HG03457 (cell line): ENCODE data around the gene FHIT.

Experiments used
- ATAC-seq: cut with Tn5 transposase; IDR thresholded peaks from one replicate; pipeline ENCODE4 v1.9.1; 2021; ENCODE audit warnings: moderate number of reproducible peaks; ENCODE audit not compliant: unreplicated experiment

FHIT gene

DNA sequence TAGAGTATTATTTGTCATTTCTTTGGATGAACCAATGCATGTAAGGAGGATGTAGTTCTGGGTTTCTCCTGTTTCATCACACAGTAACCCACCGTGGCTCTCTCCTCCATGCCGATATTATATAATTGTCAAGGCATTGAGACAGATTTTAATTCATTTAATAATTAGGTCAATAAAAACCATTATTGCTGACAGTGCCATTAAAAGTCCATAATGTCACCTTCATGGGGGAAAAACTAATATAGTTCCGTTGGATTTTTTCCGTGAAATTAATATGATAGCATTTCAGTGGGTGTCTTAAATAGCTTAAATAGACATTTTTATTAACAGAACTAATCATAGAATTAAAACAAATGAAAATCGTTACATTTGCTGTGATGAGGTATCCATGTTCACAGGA, 1453.7 kb downstream of the FHIT start:
- ATAC-seq: no peak

DNA sequence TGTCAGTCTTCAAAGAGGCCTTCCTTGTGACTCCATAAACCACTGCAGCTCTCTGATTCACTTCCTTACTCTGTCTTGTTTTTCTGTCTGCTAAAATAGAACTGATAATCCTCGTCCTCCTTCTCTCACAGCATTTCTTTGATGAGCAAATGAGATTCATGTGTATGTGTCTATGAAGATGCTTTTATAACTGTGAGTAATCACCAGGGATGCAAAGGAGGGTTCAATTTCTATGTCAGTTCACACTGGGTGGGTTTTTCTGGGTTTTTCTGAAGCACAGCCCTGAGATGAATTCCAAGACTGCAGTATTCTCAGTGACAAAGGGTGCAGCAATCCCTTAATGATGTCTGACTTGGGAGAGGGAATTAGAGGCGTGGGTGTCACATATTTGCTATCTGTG, 1454.8 kb downstream of the FHIT start:
- ATAC-seq: no peak

DNA sequence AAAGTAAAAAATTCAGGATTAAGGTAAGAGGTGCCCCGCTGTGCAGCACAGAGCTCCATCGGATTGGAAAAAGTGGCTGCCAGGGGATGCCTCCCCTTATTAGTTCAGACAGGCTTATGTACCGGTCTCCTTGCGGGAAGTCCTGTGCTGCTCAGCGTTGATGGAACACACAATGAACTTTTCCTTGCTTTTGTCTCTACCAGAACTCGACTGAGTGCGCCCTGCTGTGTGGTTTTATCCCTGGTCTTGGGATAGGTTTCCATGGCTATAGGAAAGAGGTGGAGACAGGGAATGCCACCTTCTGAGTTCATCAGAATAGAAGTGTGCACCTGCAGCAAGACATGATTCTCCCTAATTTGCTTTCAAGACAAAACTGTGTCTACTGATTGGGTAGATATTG, 1455.5 kb downstream of the FHIT start:
- ATAC-seq: no peak

DNA sequence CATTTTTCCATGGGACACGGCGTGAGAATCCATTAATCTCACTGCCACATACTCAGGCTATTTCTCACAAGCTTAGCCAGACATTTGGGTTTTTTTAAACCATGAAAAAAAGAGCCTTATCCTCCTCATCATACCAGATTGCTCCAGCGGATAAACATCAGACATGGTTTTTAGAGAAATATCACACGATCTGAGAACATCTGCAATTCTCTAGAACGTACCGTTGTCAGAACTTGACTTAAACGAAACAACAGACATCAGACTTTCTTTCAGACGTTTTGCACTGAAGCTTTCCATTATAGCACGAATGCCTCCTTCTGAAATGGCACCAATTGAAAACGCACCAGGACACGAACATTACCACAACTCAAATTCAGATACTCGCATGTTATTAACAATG, 1457.3 kb downstream of the FHIT start:
- no peak for ATAC-seq

DNA sequence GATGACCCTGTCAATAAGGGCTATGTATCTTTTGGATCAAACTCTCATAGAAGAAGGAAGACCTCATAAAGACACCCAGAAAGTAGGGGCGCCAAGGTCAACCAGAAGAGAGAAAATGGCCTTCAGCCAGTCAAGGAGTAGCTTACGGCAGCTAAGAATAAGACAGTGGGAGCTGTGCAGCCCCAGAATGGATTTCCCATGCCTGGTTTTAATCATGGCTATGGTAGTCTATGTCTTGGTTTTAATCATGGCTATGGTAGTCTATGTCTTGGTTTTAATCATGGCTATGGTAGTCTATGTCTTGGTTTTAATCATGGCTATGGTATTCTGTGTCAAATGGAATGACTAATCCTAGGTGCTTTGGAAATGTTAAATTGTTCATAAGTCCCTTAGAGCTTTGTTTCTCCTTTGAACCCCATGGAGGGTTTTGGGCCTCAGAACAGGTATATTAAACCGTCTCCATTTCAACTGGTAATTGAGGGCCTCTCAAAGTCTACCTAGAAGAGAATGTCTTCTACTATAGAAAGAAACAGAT, 1459.4 kb downstream of the FHIT start:
- ATAC-seq: no peak

DNA sequence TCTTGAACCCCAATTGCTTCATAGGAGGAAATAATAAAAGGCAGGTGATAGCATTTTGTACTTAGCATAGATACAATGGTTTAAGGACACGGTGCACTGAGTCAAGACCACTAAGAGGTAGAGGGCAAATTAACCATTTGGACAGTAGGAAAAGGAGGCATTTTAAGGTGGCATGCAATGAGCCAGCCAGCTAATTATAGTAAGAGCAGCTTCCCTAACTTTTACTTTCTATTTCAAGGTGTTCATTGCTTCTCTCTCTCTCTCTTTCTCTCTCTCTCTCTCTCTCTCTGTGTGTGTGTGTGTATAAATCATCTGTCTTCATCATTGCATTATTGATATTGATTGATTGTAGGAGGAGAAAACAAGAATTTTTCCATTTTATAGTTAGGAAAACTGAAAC, 1461.0 kb downstream of the FHIT start:
- ATAC-seq: no peak

DNA sequence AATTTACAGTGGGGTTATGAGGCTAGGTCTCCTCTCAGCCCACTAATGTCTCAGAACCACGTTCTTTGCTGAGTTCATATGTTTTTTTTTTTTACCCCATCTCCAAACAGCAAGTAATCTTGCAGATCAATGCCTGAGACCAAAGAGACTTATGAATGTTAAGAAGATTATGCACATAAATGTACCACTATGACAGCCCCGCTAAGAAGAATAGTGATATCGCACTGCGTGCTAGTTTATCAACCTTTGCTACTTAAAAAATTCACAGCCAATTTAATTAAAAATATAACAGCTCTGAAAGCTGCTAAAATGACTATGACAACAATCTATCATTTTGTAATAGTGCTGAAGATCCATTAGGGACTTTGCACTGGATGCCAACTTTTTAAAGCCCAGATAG, 1462.5 kb downstream of the FHIT start:
- ATAC-seq: no peak

DNA sequence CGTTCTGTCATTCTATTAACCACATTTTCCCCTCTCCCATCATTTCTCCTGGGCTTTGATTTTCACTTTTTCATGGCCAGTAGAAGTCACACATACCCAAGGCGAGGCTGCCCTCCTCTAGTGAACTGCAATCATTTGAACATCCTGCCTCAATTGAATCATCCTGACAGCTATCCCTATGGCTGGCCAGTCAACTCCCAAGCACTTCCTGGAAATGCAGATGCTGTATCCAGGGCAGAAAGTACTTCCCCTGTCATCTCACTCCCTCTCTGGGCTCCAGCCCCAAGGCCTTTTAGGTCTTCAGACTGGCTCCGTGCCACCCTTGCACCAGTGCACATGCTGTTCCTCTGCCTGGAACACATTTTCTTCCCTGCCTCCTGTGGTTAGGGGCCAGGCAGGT, 1463.1 kb downstream of the FHIT start:
- no peak for ATAC-seq

DNA sequence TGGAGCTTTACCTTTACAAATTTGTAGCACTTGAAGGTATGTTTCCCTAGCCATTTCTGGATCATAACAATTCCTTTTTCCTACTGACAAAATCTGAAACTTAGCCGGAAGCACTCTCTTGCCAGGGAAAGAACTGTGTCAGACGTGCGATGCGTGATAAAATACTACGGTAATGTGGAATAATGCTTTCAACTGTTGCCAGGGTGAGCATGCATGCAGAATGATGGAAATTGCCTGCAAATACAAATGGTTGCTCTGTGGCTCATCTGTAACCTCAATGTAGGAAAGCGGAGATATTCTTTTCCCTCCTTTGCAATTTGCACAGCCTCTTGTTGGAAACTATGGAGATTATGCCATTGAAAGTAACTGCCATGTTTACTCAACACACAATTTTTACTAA, 1464.9 kb downstream of the FHIT start:
- ATAC-seq: no peak

DNA sequence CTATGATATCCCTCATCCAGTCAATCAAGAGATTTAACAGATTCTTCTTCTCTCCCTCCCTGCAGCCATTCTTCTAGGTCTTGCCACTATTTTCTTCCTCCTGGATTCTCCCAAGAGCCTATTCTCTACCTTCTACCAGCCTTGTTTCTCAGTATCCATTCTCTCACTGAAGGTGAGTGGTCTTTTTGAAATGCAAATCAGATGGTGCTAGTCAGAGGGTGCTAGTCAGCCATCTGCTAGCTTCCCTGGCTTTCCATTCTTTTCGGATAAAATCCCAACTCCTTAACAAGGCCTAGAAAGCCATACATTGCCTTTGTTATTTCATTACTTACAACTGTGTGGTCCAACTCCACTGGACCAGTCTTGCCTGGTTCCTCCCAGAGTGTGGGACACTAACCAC, 1467.1 kb downstream of the FHIT start:
- ATAC-seq: no peak

DNA sequence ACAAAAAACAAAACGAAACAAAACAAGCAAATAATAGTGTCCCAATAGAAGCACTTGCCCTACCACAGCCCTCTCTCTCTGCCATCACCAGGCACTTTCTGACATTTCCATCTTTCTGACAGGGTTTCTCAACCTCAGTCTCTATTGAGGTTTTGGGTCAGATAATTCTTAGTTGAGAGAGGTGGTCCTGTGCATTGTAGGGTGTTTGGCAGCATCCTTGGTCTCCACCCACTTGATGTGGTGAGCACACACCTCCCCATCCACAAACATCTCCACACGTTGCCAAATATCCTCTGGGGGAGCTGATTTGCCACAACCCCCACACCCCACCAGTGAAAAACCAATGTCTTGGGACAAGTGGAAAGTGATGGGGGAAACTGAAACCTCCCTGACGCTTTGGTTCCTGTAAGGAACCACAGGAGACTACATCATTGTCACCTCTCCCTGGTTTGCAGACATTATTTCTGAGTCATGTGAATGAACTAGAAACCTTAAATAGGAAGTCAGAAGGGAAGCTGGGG, 1467.7 kb downstream of the FHIT start:
- ATAC-seq: no peak

DNA sequence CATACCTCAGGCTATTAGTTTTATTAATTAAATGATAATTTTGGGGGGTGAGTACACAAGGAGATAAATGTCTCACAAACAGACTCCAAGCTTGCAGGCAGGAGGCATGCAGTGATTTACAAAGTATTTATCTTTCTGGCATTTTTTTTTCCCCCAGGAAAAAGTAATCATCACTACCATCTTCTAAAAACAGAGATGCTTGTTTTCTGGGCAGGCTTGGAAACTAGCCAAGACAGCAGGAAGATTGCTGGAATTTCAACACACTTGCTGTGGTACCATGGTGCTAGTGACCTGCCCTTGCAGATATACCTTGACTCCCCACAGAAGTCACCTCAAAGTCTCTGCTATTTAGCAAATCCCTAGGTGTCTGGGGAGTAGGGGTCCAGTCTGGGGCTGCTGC, 1468.6 kb downstream of the FHIT start:
- no peak for ATAC-seq

DNA sequence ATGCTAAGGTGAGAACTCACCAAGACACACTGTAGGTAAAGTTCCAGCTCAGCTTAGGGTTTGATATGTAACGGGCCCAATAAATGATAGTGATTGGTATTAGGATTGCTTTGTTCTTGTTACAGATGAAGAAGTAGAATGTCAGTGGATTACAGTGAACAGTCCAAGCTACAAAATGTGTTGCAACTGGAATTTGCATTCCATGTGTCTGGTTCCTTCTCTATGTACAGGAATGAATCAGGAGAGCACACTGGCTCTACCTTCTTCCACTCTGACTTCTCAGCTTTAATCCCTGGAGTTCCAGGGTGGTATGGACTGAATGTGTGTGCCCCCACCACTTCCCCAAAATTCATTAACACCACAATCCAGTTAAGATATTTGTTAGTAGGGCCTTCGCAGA, 1471.0 kb downstream of the FHIT start:
- no peak for ATAC-seq

DNA sequence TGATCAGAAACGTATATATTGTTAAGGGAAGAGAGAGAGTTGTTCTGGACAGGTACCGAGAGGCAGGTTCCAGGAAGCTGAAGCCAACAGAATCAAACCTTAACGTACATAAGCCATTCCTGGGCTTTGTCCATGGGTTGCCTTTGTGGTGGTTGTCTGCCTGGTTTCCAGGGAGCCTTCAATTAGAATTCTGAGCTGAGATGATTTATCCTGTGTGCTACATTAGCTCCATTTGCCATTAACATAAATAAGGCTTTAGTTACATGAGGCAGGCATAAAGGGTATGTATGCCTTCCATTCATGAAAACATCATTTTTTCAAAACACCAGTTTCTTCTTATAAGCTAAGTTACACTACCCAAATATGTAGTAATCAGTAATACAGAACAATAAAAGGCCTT, 1472.0 kb downstream of the FHIT start:
- no peak for ATAC-seq

DNA sequence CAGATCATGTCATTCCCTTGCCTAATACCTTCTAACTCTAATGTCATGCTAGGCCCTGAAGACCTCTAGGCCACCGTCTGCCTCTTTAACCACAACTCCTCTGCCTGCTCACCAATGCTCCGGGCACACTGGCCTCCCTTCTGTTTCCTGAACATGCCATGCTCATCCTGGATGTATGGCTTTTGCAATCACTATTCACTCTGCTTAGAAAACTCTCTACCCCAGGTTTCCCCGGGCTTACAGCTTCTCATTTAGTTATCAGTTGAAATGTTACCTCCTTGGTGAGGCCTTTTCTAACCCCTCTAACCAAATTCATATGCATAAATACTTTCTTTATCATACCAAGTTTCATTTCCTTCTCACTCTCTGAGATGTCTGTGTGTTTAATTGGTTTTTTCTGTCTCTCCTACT, 1473.6 kb downstream of the FHIT start:
- no peak for ATAC-seq

DNA sequence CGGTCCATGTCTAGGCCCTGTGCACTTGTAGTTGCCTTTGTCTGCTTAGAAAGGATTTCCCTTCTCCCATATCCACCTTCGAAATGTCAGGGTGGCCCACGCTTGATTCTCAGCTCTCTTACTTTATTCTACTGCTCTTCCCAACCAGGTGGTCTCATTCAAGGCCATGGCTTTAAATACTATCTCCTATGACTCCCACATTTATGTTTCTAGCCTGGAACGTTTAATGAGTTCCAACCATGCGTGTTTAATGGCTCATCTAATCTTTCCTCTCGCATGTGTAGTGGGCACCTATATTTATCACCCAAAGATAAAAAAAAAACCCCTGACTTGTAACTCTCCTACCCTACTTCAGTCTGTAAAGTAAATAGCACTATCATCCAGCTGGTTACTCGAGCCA, 1474.2 kb downstream of the FHIT start:
- no peak for ATAC-seq

DNA sequence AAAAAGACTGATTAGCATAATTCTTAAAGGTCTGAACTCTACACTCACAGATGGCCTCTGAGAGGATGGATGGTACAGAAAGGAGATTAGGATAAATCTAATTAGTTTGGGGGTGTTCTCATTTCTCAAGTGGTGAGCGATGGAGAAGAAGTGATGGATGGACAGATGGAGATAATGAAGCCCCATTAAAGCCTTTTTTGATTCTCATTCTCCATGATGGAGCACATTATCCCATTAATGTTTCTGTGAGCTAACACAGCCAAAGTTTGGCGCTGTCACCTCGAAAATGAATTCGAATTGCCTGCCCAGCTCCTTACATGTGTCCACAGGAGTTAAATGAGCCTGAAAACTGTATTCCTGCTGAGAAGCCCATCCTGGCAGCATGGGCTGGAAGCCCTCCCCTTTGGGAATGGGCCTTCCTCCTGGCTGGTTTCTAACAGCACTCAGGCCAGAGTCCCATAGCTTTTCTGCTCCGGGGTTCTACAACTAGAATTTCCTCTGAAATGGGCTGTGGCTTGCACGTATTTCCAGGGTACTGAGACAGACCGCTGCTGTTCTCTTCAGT, 1475.4 kb downstream of the FHIT start:
- ATAC-seq: no peak

DNA sequence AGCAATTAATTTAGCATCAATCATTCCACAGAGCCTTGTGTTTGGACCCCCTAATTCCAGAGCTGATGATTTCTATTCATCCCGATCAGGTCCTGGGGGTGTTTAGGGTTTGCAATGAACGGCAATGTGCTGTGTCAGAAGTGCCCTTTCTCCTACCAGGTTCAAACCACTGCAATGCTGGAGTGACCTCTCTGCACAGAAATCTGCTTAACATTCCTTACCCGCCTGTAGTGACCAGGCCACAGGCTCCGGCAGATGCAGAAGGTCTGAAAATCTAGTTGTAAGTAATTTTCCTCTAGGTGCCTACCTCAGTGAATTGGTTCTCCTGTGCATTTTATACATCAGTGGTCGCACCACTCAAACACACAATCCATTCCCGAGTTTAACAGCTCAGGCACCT, 1476.1 kb downstream of the FHIT start:
- no peak for ATAC-seq

DNA sequence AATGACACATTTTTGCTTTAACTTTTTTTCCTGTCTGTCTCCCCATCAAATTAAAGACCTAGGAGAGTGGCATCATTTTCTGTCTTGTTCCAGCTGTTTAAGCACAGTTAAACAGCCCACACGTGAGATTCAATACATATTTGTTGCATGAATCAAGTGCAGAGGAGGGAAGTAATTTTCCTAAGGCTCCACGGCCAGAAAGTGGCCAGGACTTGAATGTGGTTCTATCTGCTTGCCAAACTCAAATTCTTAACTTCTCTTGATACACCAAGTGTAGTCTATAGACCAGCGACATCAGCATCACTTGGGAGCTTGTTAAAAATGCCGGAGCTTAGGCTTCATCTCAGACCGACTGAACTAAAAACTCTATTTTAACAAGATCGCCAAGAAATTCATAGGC, 1476.6 kb downstream of the FHIT start:
- no peak for ATAC-seq

DNA sequence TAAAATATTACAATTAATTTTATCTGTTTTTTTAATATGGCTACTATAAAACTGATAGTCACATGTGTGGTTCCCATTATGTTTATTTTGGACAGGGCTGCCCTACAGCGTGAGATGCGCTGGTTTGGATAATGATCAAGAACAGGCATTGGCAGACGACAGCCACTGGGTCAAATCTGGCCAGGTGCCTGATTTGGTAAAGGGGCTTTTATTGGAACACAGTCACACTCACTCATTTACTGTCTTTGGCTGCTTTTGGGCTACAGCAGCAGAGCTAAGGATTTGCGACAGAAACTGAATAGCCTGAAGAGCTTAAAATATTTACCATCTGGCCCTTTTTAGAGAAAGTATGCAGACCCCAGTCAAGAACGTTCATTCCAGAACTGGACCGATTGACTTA, 1477.3 kb downstream of the FHIT start:
- ATAC-seq: no peak

DNA sequence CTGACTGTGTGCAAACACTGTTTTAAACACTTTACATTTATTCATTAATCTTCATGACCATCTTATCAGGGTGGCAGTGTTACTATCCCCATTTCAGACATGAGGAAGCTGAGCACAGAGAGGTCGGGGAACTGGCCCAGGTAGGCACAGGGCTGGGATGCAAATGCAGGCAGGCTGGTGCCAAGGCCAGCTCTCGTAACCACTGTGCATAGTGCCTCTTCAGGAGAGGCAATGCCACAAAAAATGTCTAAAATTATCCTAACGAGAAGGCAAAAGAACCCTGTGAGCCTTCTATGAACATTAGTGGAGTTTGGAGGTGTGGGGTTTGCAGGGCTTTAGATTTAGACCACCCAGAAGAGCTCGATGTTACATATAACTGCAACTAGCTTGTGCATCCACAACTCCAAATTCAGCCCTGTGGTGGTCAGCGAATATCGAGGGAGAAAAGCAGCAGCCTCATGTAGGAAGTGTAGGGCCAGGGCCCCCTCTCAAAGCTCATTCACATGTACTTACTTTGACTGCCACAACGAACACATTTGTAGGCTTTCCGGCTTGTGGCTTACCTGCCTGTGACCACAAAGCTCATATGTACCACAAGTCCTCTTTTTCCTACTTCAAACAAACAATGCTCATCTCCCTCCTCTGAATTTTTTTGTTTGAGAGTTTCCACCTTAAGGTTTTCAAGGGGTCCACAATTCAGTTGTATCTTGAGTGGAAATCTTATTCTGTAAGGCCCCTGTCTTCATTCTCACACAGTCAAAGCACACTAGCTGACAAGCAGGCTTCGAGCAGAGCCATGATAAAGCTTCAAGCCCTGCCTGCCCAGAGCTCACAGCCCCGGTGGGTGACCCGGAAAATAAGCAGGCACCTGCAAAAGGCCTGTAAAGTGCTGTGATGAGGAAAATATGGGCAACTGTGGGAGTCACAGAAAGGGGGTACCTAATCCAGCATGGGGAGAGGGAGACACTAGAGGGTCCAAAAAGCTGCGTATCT, 1478.5 kb downstream of the FHIT start:
- no peak for ATAC-seq

DNA sequence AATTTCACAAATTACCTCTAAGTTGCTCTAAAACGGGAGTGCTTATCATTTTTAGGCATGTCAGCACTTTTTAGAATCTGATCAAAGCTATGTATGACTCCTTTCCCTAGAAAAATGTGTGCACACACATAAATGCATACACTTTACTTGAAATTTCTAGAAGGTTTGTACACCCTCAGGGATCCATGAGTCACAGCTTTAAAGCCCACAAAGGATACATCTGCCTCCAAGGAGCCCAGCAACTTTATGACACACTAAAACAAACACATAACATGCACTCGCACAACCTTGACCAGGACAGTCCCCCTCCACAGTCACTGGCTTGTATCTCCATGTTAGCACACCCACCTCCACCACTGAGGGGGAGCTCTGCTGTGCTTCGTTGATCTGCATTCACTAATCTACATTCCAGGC, 1479.5 kb downstream of the FHIT start:
- no peak for ATAC-seq
